GM12891 (cell line): ENCODE results near the gene RADIL.

ENCODE experiments used
- DNase-seq: peaks from one replicate; pipeline ENCODE4 v3.0.0; 2011; ENCODE audit warnings: low spot score; ENCODE audit not compliant: insufficient read length
- FAIRE-seq: peaks from 2 replicates; lab custom pipeline; 2011; peaks lifted over from hg19 to GRCh38; lab: Jason Lieb, UNC
- PAX5 ChIP-seq: IDR thresholded peaks from 2 replicates; pipeline ENCODE4 v1.6.1; 2011; ENCODE audit warnings: low read length, moderate library complexity, mild to moderate bottlenecking; ENCODE audit not compliant: insufficient read depth, severe bottlenecking
- POLR2A ChIP-seq: IDR thresholded peaks from 2 replicates; pipeline ENCODE4 v1.6.1; 2011; ENCODE audit warnings: low read depth, low read length, control low read depth
- POLR2AphosphoS5 ChIP-seq: IDR thresholded peaks from 2 replicates; pipeline ENCODE4 v1.6.1; 2011; ENCODE audit warnings: low read depth, low read length, control low read depth
- POU2F2 ChIP-seq: IDR thresholded peaks from 2 replicates; pipeline ENCODE4 v1.6.1; 2011; ENCODE audit warnings: low read depth, mild to moderate bottlenecking, control low read depth, low read length, moderate library complexity
- SPI1 ChIP-seq: IDR thresholded peaks from 2 replicates; pipeline ENCODE4 v1.6.1; 2011; ENCODE audit warnings: low read depth, low read length, control low read depth
- TAF1 ChIP-seq: IDR thresholded peaks from 2 replicates; pipeline ENCODE4 v1.6.1; 2011; ENCODE audit warnings: low read depth, low read length, control low read depth

The RADIL gene

GRCh38 chr7:4815609-4816418 is 67.7 kb downstream of the RADIL start:
- TF ChIP-seq POU2F2 (no peak), POLR2A (no peak), TAF1 (no peak), PAX5 (no peak), SPI1 (no peak), POLR2AphosphoS5 (no peak)
- FAIRE-seq (no peak), DNase-seq (no peak)

GRCh38 chr7:4815121-4815520 is 68.4 kb downstream of the RADIL start:
- TF ChIP-seq TAF1 (no peak), POLR2AphosphoS5 (no peak), SPI1 (no peak), PAX5 (no peak), POLR2A (no peak), POU2F2 (no peak)
- DNase-seq (no peak), FAIRE-seq (no peak)

GRCh38 chr7:4814433-4814832 is 69.1 kb downstream of the RADIL start:
- FAIRE-seq (no peak), DNase-seq (no peak)
- TF ChIP-seq TAF1 (no peak), SPI1 (no peak), POU2F2 (no peak), POLR2AphosphoS5 (no peak), PAX5 (no peak), POLR2A (no peak)

GRCh38 chr7:4809666-4810065 is 73.8 kb downstream of the RADIL start:
- no peak for DNase-seq
- no peak for FAIRE-seq
- TF ChIP-seq POU2F2 = no peak
- TF ChIP-seq TAF1 = no peak
- no peak for TF ChIP-seq POLR2A
- TF ChIP-seq SPI1 = no peak
- TF ChIP-seq POLR2AphosphoS5 = no peak
- no peak for TF ChIP-seq PAX5

GRCh38 chr7:4809091-4809591 is 74.4 kb downstream of the RADIL start:
- DNase-seq (no peak), FAIRE-seq (peak; percentile 41)
- TF ChIP-seq POLR2A (no peak), PAX5 (no peak)

- DNase-seq = no peak
- TF ChIP-seq POLR2AphosphoS5 (no peak), PAX5 (no peak), POLR2A (no peak), TAF1 (no peak), POU2F2 (no peak), SPI1 (no peak)
- no peak for FAIRE-seq
Measured at GRCh38 chr7:4808565-4808964, 75.0 kb downstream of the RADIL start.

- TF ChIP-seq SPI1 = no peak
- TF ChIP-seq POU2F2 = no peak
- TF ChIP-seq POLR2A = no peak
- TF ChIP-seq POLR2AphosphoS5 = no peak
- TF ChIP-seq PAX5 = no peak
- no peak for TF ChIP-seq TAF1
- DNase-seq (no peak), FAIRE-seq (no peak)
Measured at GRCh38 chr7:4808026-4808425, 75.5 kb downstream of the RADIL start.

GRCh38 chr7:4807598-4808016 is 75.9 kb downstream of the RADIL start:
- no peak for FAIRE-seq
- TF ChIP-seq POLR2AphosphoS5 = no peak
- TF ChIP-seq SPI1 = no peak
- TF ChIP-seq PAX5 = no peak
- TF ChIP-seq TAF1 = no peak
- TF ChIP-seq POLR2A = no peak
- TF ChIP-seq POU2F2 = no peak
- no peak for DNase-seq

- DNase-seq (no peak), FAIRE-seq (no peak)
- TF ChIP-seq POLR2A (no peak), PAX5 (no peak), POU2F2 (no peak), SPI1 (no peak), POLR2AphosphoS5 (no peak), TAF1 (no peak)
Measured at GRCh38 chr7:4806983-4807597, 76.4 kb downstream of the RADIL start.

GRCh38 chr7:4805984-4806300 is 77.6 kb downstream of the RADIL start:
- FAIRE-seq = no peak
- no peak for DNase-seq
- TF ChIP-seq SPI1 (no peak), POU2F2 (no peak), POLR2AphosphoS5 (no peak), POLR2A (no peak), TAF1 (no peak), PAX5 (no peak)
